Upper lobe of right lung (tissue), 1 donor: ENCODE data around the gene SLK. TPM values are rescaled to one million over a fixed set of nuclear protein-coding genes. Genes with fewer than 3 reads are reported as not detected.

Experiments used
- ATAC-seq: fragments of 200-7000 bp; cut with Tn5 transposase; one replicate; pipeline ENCODE4 v1.9.1; 2020; ENCODE audit warnings: mild to moderate bottlenecking, moderate library complexity
- DNase-seq: peaks from one replicate; pipeline ENCODE4 v3.0.0-alpha.2; 2020
- H3K27ac ChIP-seq: fragments of 200-600 bp; one replicate; pipeline ENCODE4 v1.8.0; 2022
- H3K27me3 ChIP-seq: fragments of 200-600 bp; one replicate; pipeline ENCODE4 v1.8.0; 2022; ENCODE audit warnings: mild to moderate bottlenecking
- H3K36me3 ChIP-seq: fragments of 200-600 bp; one replicate; pipeline ENCODE4 v1.8.0; 2022
- H3K4me1 ChIP-seq: fragments of 200-600 bp; one replicate; pipeline ENCODE4 v1.8.0; 2022
- H3K4me3 ChIP-seq: fragments of 200-600 bp; one replicate; pipeline ENCODE4 v1.8.0; 2022; ENCODE audit warnings: mild to moderate bottlenecking
- H3K9me3 ChIP-seq: fragments of 200-600 bp; one replicate; pipeline ENCODE4 v1.8.0; 2022
- intact Hi-C: fragments of 100-400 bp; cut with DNase I; formaldehyde crosslinking; loops from one replicate; pipeline ENCODE4 v1.11.0; 2022
- total RNA-seq: library from RNA; stranded (reverse); fragmentation: NEBNext Ultra II Directional; extraction: Animal tissue kit (Norgen Biotek cat#: 25700); gene quantifications from one replicate; pipeline ENCODE4 v1.2.1, GENCODE V29; 2021
- TF ChIP-seq, protein P1 (sequence below): fragments of 200-600 bp; IDR thresholded peaks from one replicate; pipeline ENCODE4 v1.8.0; 2022; ENCODE audit warnings: antibody characterized with exemption
- donor health status: DM: no; HTN: yes; CAD: no; lungs with severe emphysema.

Gene SLK
- total RNA-seq, 1 donor from 2014 or later: 46.7 TPM

- ATAC-seq: no peak
- no peak for DNase-seq
- no peaks in the 10 kb centered on the region for H3K27me3 ChIP-seq
- no peaks in the 10 kb centered on the region for H3K9me3 ChIP-seq
- H3K36me3 ChIP-seq: no peaks in the 10 kb centered on the region
- intact Hi-C loops: no loop called here
- H3K4me3 ChIP-seq: no peak overlapping the region
- TF ChIP-seq, protein P1, sequence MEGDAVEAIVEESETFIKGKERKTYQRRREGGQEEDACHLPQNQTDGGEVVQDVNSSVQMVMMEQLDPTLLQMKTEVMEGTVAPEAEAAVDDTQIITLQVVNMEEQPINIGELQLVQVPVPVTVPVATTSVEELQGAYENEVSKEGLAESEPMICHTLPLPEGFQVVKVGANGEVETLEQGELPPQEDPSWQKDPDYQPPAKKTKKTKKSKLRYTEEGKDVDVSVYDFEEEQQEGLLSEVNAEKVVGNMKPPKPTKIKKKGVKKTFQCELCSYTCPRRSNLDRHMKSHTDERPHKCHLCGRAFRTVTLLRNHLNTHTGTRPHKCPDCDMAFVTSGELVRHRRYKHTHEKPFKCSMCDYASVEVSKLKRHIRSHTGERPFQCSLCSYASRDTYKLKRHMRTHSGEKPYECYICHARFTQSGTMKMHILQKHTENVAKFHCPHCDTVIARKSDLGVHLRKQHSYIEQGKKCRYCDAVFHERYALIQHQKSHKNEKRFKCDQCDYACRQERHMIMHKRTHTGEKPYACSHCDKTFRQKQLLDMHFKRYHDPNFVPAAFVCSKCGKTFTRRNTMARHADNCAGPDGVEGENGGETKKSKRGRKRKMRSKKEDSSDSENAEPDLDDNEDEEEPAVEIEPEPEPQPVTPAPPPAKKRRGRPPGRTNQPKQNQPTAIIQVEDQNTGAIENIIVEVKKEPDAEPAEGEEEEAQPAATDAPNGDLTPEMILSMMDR: no peak
- H3K4me1 ChIP-seq: no peaks in the 10 kb centered on the region
- H3K27ac ChIP-seq: no peak overlapping the region
Observed at GRCh38 chr10:104043185-104043830, 76.4 kb downstream of the SLK start.

GRCh38 chr10:104043854-104044253, 76.9 kb downstream of the SLK start:
- intact Hi-C loops: no loop called here
- TF ChIP-seq, protein P1: no peak
- DNase-seq: no peak
- Histone ChIP-seq H3K4me3 (no peak overlapping the region), H3K36me3 (no peaks in the 10 kb centered on the region), H3K4me1 (no peaks in the 10 kb centered on the region), H3K27ac (no peak overlapping the region), H3K27me3 (no peaks in the 10 kb centered on the region), H3K9me3 (no peaks in the 10 kb centered on the region)
- no peak for ATAC-seq

GRCh38 chr10:104045151-104046089, 78.5 kb downstream of the SLK start:
- TF ChIP-seq, protein P1: peak; percentile 58
- DNase-seq: no peak
- Histone ChIP-seq H3K9me3 (no peaks in the 10 kb centered on the region), H3K27ac (no peak overlapping the region), H3K4me1 (no peaks in the 10 kb centered on the region), H3K4me3 (no peak overlapping the region), H3K36me3 (no peaks in the 10 kb centered on the region), H3K27me3 (no peaks in the 10 kb centered on the region)
- intact Hi-C loops: no loop called here
- peak; percentile 87 for ATAC-seq

DNA sequence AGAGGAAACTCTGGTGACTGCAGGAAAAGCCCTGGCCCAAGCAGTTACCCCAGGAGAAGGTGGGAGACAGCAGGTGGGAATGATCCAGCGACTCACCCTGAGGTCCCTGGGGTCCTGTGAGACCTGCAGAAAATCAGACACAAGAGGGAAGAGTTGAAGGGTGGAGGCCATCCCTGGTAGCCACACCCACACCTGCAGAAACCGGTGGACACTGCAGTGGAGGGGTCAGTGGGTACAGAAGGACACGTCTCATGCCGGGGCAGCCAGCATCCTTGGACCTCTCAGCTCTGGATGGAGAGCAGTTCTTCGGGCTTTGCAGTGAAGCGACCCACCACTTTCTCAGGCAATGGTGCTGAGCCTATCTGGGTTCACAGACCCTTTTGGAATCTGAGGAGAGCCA, 79.7 kb downstream of the SLK start:
- no peak overlapping the region for H3K4me3 ChIP-seq
- ATAC-seq: no peak
- H3K27me3 ChIP-seq: no peaks in the 10 kb centered on the region
- no peaks in the 10 kb centered on the region for H3K36me3 ChIP-seq
- intact Hi-C loops: no loop called here
- DNase-seq: no peak
- H3K4me1 ChIP-seq: no peaks in the 10 kb centered on the region
- H3K27ac ChIP-seq: no peak overlapping the region
- TF ChIP-seq, protein P1: no peak
- no peaks in the 10 kb centered on the region for H3K9me3 ChIP-seq

- no peaks in the 10 kb centered on the region for H3K36me3 ChIP-seq
- no peak overlapping the region for H3K4me3 ChIP-seq
- no peak overlapping the region for H3K27ac ChIP-seq
- H3K4me1 ChIP-seq: no peaks in the 10 kb centered on the region
- ATAC-seq (no peak), DNase-seq (no peak)
- intact Hi-C loops: no loop called here
- H3K9me3 ChIP-seq: no peaks in the 10 kb centered on the region
- TF ChIP-seq, protein P1: no peak
- H3K27me3 ChIP-seq: no peaks in the 10 kb centered on the region
Observed at GRCh38 chr10:104049504-104050250, 82.7 kb downstream of the SLK start.
